Measurements from ENCODE around the gene GRK5. TPM values are rescaled to one million over a fixed set of nuclear protein-coding genes. Genes with fewer than 3 reads are reported as not detected.

GRK5 gene
- total and polyA plus RNA-seq, 9 of the 15 experiments (the other 6 are each of a cell fraction or from before 2014, with no cell fraction given): 0.46 to 0.83 (median 0.67) TPM; not detected in 2

DNA sequence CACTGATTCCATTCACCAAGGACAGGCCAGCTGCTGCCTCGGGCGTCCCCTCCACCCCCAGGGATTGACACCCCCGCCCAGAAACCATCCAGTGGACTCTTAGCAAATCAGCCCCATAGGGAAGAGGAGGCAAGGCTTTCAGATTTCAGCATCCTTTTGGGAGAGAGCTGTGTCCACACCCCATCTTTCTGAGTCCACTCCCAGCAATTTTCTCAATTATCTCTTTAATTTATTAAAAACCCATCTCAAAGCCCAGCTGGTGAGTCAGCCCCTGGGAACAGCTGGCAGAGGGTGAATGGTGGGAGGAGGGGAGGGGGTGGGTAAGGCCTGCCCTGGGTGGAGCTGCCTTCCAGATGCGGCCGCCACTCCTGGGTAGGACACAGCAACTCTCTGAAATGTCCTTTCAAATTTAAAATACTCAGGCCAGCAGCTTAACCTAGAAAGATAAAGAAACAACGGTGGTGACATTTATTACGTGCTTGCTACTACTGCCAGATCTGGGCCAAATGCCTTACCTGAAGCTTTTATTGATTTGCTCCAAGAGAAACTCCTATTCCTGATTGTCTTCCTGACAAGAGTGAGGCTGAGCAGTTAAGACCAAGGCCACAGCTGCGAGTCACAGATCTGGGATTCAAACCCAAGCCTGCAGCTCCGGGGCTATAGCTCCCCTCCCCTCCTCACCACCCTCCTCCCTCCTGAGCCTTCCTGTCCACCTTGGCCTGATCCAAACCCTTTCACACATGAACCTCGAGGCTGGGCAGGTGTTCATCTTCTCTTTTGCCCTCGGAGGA, 214.7 kb downstream of the GRK5 start:
- ATAC-seq (no peak), FAIRE-seq (no peak)
- BruUV-seq (replicated peaks): no TSS peak

More for the DNA sequence above, 214.7 kb downstream of the GRK5 start:
- WGBS (ENCODE audit: insufficient coverage, low coverage, missing lambda C conversion rate): 7% methylated on average over 11 of the region's 11 CpGs
- intact Hi-C loops (cut with micrococcal nuclease): no loop called here
- Histone ChIP-seq H3K36me3 (ENCODE audit: control insufficient read depth, insufficient read depth, low read length) (no peaks in the 10 kb centered on the region), H3K4me1 (replicated peaks in 1 of 2; ENCODE audit: control insufficient read depth in 2 of 2, insufficient read depth in 2 of 2, low read length in 2 of 2) (no peaks in the 10 kb centered on the region), H4K20me1 (replicated peaks; ENCODE audit: control insufficient read depth, insufficient read depth, low read length) (0 out of 2 replicates have a peak, but pooled peaks cover 3% of the 10 kb centered on the region), H2AFZ (ENCODE audit: low read depth, low read length) (no peak overlapping the region), H3K9me3 (replicated peaks; ENCODE audit: control insufficient read depth, insufficient read depth, low read depth, low read length) (no peaks in the 10 kb centered on the region), H3K27me3 (ENCODE audit: control insufficient read depth in 2 of 2, insufficient read depth in 2 of 2, low read length in 2 of 2) (peaks cover 0 to 31% of the 10 kb centered on the region in 2 experiments; a peak in 2 of 5 replicates), H3K27ac (ENCODE audit: extremely low read depth, low read depth, low read length) (no peak overlapping the region), H3K9ac (ENCODE audit: insufficient read depth in 1 of 2, low read depth in 2 of 2, low read length in 2 of 2) (no peak overlapping the region), H3K79me2 (ENCODE audit: control insufficient read depth, insufficient read depth, low read length) (no peaks in the 10 kb centered on the region), H3K9me1 (ENCODE audit: control insufficient read depth, insufficient read depth, low read length) (no peaks in the 10 kb centered on the region), H3K4me2 (ENCODE audit: insufficient read depth, low read length) (no peak overlapping the region), H3K4me3 (no peak overlapping the region)
- in situ Hi-C loops (cut with MboI): no loop called here
- TF ChIP-seq TBP (optimal IDR thresholded peaks at IDR 0.05; ENCODE audit: low read depth, low read length) (no peak), NR4A1 (CRISPR knock-in tag; IDR thresholded peaks at IDR 0.05) (no peak), NR4A1 (tag; IDR thresholded peaks at IDR 0.05) (no peak), TOE1 (IDR thresholded peaks at IDR 0.05; ENCODE audit: borderline replicate concordance) (no peak), TOE1 (CRISPR knock-in tag; IDR thresholded peaks at IDR 0.05; ENCODE audit: borderline replicate concordance, low read depth) (no peak), ZNF217 (CRISPR knock-in tag; IDR thresholded peaks at IDR 0.05) (no peak), ZKSCAN1 (IDR thresholded peaks at IDR 0.05; ENCODE audit: low read depth, low read length) (no peak), POLR2G (IDR thresholded peaks at IDR 0.05; ENCODE audit: low read depth, low read length) (no peak), ARID2 (IDR thresholded peaks at IDR 0.05) (no peak), LCOR (CRISPR knock-in tag; IDR thresholded peaks at IDR 0.05) (no peak), EHMT2 (IDR thresholded peaks at IDR 0.05) (no peak), ZNF586 (CRISPR knock-in tag; conservative IDR thresholded peaks at IDR 0.05) (no peak), PTRF (tag; IDR thresholded peaks at IDR 0.05) (no peak)
- CTCF ChIA-PET (ENCODE audit: low intra/inter-chr PET ratio): no interaction called here
- POLR2A ChIA-PET: interaction anchor here (0.7 kb wide), 1 partner anchor 38 kb away, joined by 4 read pairs; no protein-coding TSS in a partner anchor
- DNase-seq (ENCODE audit: extremely low read depth in 1 of 4, low spot score in 3 of 4): no peak

Measured in K562 (cell line).